ENCODE measurements around the gene RFC4. TPM values are rescaled to one million over a fixed set of nuclear protein-coding genes. Genes with fewer than 3 reads are reported as not detected.

The RFC4 gene
- total and polyA plus RNA-seq, 2 of the 8 experiments (the other 6 are each of a cell fraction or from before 2014, with no cell fraction given) = 21.8 to 86.9 TPM

- TF ChIP-seq CTCF (IDR thresholded peaks at IDR 0.05; ENCODE audit: control extremely low read depth in 1 of 3, insufficient read depth in 1 of 3, low read depth in 1 of 3, low read length in 3 of 3) (peak in 2 of 3 experiments; percentile 5 to 34; a peak in 2 of 4 replicates), MAX (IDR thresholded peaks at IDR 0.05) (0 out of 2 replicates have a peak, but pooled peaks have one; percentile 10)
These were observed 30.3 kb downstream of the RFC4 start (continued) for GRCh38 chr3:186775999-186776398.

All from H1 (cell line).